Endothelial cell (in vitro differentiated cells): ENCODE data around the gene ANKRD10. TPM values are rescaled to one million over a fixed set of nuclear protein-coding genes. Genes with fewer than 3 reads are reported as not detected.

Source experiments
- DNase-seq: peaks from one replicate; pipeline ENCODE4 v3.0.0; 2021; ENCODE audit warnings: low spot score
- H3K27ac Mint-ChIP-seq: one replicate; pipeline ENCODE4 v1.8.0; 2021; ENCODE audit warnings: mixed read lengths, inconsistent platforms; ENCODE audit not compliant: unreplicated experiment
- H3K27me3 Mint-ChIP-seq: one replicate; pipeline ENCODE4 v1.8.0; 2021; ENCODE audit warnings: mild to moderate bottlenecking, moderate library complexity, mixed read lengths, inconsistent platforms; ENCODE audit not compliant: unreplicated experiment
- H3K36me3 Mint-ChIP-seq: one replicate; pipeline ENCODE4 v1.8.0; 2021; ENCODE audit warnings: mild to moderate bottlenecking, low read depth, mixed read lengths, inconsistent platforms; ENCODE audit not compliant: unreplicated experiment
- H3K4me1 Mint-ChIP-seq: one replicate; pipeline ENCODE4 v1.8.0; 2021; ENCODE audit warnings: mild to moderate bottlenecking, mixed read lengths, inconsistent platforms; ENCODE audit not compliant: unreplicated experiment
- H3K4me3 Mint-ChIP-seq: one replicate; pipeline ENCODE4 v1.8.0; 2021; ENCODE audit warnings: mild to moderate bottlenecking, mixed read lengths, inconsistent platforms; ENCODE audit not compliant: unreplicated experiment
- H3K9me3 Mint-ChIP-seq: one replicate; pipeline ENCODE4 v1.8.0; 2021; ENCODE audit warnings: mixed read lengths, inconsistent platforms; ENCODE audit not compliant: unreplicated experiment
- total RNA-seq: library from RNA; stranded (reverse); fragmentation: NEBNext Ultra II Directional; extraction: Animal tissue kit (Norgen Biotek cat#: 25700); gene quantifications from one replicate; pipeline ENCODE4 v1.2.1, GENCODE V29; 2021; ENCODE audit not compliant: unreplicated experiment
- TF ChIP-seq, protein P1 (sequence below): fragments of 200-600 bp; sonication (generic); IDR thresholded peaks from one replicate; pipeline ENCODE4 v1.5.0; 2021; ENCODE audit warnings: antibody characterized with exemption; ENCODE audit not compliant: unreplicated experiment

Gene ANKRD10
- total RNA-seq, 1 donor from 2014 or later, result 160 TPM

GRCh38 chr13:110907951-110908898 lies 6.6 kb downstream of the ANKRD10 start:
- Mint-ChIP-seq H3K27ac (peak overlapping the region; percentile 95), H3K9me3 (no peaks in the 10 kb centered on the region), H3K36me3 (peaks cover 28% of the 10 kb centered on the region), H3K4me1 (peaks cover 43% of the 10 kb centered on the region), H3K4me3 (peak overlapping the region; percentile 72), H3K27me3 (no peaks in the 10 kb centered on the region)
- DNase-seq, result no peak
- TF ChIP-seq, protein P1, sequence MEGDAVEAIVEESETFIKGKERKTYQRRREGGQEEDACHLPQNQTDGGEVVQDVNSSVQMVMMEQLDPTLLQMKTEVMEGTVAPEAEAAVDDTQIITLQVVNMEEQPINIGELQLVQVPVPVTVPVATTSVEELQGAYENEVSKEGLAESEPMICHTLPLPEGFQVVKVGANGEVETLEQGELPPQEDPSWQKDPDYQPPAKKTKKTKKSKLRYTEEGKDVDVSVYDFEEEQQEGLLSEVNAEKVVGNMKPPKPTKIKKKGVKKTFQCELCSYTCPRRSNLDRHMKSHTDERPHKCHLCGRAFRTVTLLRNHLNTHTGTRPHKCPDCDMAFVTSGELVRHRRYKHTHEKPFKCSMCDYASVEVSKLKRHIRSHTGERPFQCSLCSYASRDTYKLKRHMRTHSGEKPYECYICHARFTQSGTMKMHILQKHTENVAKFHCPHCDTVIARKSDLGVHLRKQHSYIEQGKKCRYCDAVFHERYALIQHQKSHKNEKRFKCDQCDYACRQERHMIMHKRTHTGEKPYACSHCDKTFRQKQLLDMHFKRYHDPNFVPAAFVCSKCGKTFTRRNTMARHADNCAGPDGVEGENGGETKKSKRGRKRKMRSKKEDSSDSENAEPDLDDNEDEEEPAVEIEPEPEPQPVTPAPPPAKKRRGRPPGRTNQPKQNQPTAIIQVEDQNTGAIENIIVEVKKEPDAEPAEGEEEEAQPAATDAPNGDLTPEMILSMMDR, result no peak

DNA sequence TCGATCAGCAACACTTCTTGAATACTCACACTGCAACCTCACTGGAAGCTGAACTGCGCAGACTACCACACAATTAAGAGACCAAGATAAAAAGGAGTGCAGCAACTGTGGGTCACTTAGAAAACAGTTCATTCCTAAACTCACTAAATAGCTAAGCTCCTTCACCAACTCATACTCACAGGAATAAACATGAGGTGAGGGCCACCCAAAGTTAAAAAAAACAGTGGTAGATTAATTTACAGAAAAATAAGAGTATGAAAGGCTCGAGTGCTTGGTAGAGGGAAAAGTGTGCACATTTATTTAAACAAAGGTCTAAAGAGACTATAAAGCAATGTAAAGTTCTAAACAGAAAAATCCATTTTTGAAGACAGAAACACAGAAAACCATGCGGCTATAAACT lies 7.6 kb downstream of the ANKRD10 start:
- Mint-ChIP-seq H3K27ac (peak overlapping the region; percentile 52), H3K4me1 (peaks cover 36% of the 10 kb centered on the region), H3K27me3 (no peaks in the 10 kb centered on the region), H3K36me3 (peaks cover 28% of the 10 kb centered on the region), H3K9me3 (no peaks in the 10 kb centered on the region), H3K4me3 (no peak overlapping the region)
- DNase-seq, result no peak
- TF ChIP-seq, protein P1, result no peak

GRCh38 chr13:110904748-110905147 lies 10.1 kb downstream of the ANKRD10 start:
- H3K27me3 Mint-ChIP-seq, result no peaks in the 10 kb centered on the region
- H3K4me1 Mint-ChIP-seq, result peaks cover 27% of the 10 kb centered on the region
- no peaks in the 10 kb centered on the region for H3K9me3 Mint-ChIP-seq
- no peak overlapping the region for H3K27ac Mint-ChIP-seq
- DNase-seq, result no peak
- TF ChIP-seq, protein P1, result no peak
- H3K36me3 Mint-ChIP-seq, result peaks cover 18% of the 10 kb centered on the region
- H3K4me3 Mint-ChIP-seq, result no peak overlapping the region

GRCh38 chr13:110902370-110902769 lies 12.5 kb downstream of the ANKRD10 start:
- Mint-ChIP-seq H3K4me1 (peaks cover 8% of the 10 kb centered on the region), H3K27me3 (no peaks in the 10 kb centered on the region)

GRCh38 chr13:110897521-110897920 lies 17.3 kb downstream of the ANKRD10 start:
- Mint-ChIP-seq H3K4me1 (peaks cover 14% of the 10 kb centered on the region), H3K36me3 (peaks cover 20% of the 10 kb centered on the region), H3K9me3 (no peaks in the 10 kb centered on the region), H3K27me3 (peaks cover 3% of the 10 kb centered on the region), H3K27ac (no peak overlapping the region), H3K4me3 (no peak overlapping the region)
- TF ChIP-seq, protein P1, result no peak
- DNase-seq, result no peak

More at GRCh38 chr13:110902370-110902769, 12.5 kb downstream of the ANKRD10 start:
- no peak for DNase-seq
- Mint-ChIP-seq H3K36me3 (peaks cover 18% of the 10 kb centered on the region), H3K9me3 (no peaks in the 10 kb centered on the region), H3K4me3 (no peak overlapping the region), H3K27ac (no peak overlapping the region)
- TF ChIP-seq, protein P1, result no peak
